ENCODE data around the gene STRIT1. TPM values are rescaled to one million over a fixed set of nuclear protein-coding genes. Genes with fewer than 3 reads are reported as not detected.

Gene STRIT1
- polyA plus RNA-seq, 3 donors = not detected

- Mint-ChIP-seq H3K27me3 (ENCODE audit: low read depth in 3 of 3) (no peaks in the 10 kb centered on the region), H3K9me3 (peaks cover 2 to 8% (median 5%) of the 10 kb centered on the region in 7 donors), H3K4me1 (no peaks in the 10 kb centered on the region), H3K27ac (no peak overlapping the region), H3K36me3 (no peaks in the 10 kb centered on the region), H3K4me3 (no peak overlapping the region)
- Histone ChIP-seq H3K36me3 (replicated peaks in 1 of 2; ENCODE audit: control insufficient read depth in 1 of 2, insufficient read depth in 2 of 2, low read length in 2 of 2) (no peaks in the 10 kb centered on the region), H3K9ac (ENCODE audit: insufficient read depth, low read length, poor library complexity, severe bottlenecking) (no peak overlapping the region), H3K4me2 (replicated peaks; ENCODE audit: extremely low read depth, low read length, poor library complexity, severe bottlenecking) (no peak overlapping the region), H3K4me1 (ENCODE audit: control insufficient read depth in 1 of 2, insufficient read depth in 2 of 2, low read length in 2 of 2) (no peaks in the 10 kb centered on the region), H3K27me3 (ENCODE audit: control insufficient read depth in 2 of 2, insufficient read depth in 2 of 2, low read length in 2 of 2) (no peaks in the 10 kb centered on the region), H3K4me3 (replicated peaks in 1 of 3; ENCODE audit: low read depth in 2 of 3, low read length in 3 of 3) (no peak overlapping the region), H3K79me2 (ENCODE audit: insufficient read depth, low read length) (no peaks in the 10 kb centered on the region), H4K20me1 (ENCODE audit: insufficient read depth, low read length) (no peaks in the 10 kb centered on the region), H2AFZ (ENCODE audit: insufficient read depth, low read depth, low read length, poor library complexity, severe bottlenecking) (no peak overlapping the region), H3K9me3 (replicated peaks in 1 of 2; ENCODE audit: control insufficient read depth in 1 of 2, insufficient read depth in 1 of 2, low read length in 2 of 2) (peaks cover 0 to 4% of the 10 kb centered on the region in 2 donors), H3K27ac (ENCODE audit: low read depth in 1 of 2, low read length in 2 of 2) (no peak overlapping the region)
- DNase-seq = no peak
- intact Hi-C loops (cut with micrococcal nuclease) = no loop called here
- no peak for TF ChIP-seq CTCF (IDR thresholded peaks at IDR 0.05)
- no CpG with 5 or more reads among the region's 2 CpGs for WGBS (ENCODE audit: insufficient coverage)
Measured at GRCh38 chr3:155302481-155302880, 9.0 kb upstream of the STRIT1 start.

- no peak overlapping the region for H3K27ac Mint-ChIP-seq
- no peaks in the 10 kb centered on the region for H3K4me1 Mint-ChIP-seq
- H2AFZ ChIP-seq (ENCODE audit: insufficient read depth, low read depth, low read length, poor library complexity, severe bottlenecking) = no peak overlapping the region
- DNase-seq = no peak
- no peak overlapping the region for H3K4me3 ChIP-seq (replicated peaks in 1 of 3; ENCODE audit: low read depth in 2 of 3, low read length in 3 of 3)
- no peak overlapping the region for H3K27ac ChIP-seq (ENCODE audit: low read depth in 1 of 2, low read length in 2 of 2)
- no peaks in the 10 kb centered on the region for H3K27me3 Mint-ChIP-seq (ENCODE audit: low read depth in 3 of 3)
- H3K79me2 ChIP-seq (ENCODE audit: insufficient read depth, low read length) = no peaks in the 10 kb centered on the region
- H3K9me3 Mint-ChIP-seq = peaks cover 4 to 19% (median 7%) of the 10 kb centered on the region in 7 donors
- no peak for TF ChIP-seq CTCF (IDR thresholded peaks at IDR 0.05)
- no peaks in the 10 kb centered on the region for H4K20me1 ChIP-seq (ENCODE audit: insufficient read depth, low read length)
- no peak overlapping the region for H3K4me3 Mint-ChIP-seq
- H3K27me3 ChIP-seq (ENCODE audit: control insufficient read depth in 2 of 2, insufficient read depth in 2 of 2, low read length in 2 of 2) = no peaks in the 10 kb centered on the region
- H3K36me3 Mint-ChIP-seq = no peaks in the 10 kb centered on the region
- intact Hi-C loops (cut with micrococcal nuclease) = no loop called here
- H3K4me1 ChIP-seq (ENCODE audit: control insufficient read depth in 1 of 2, insufficient read depth in 2 of 2, low read length in 2 of 2) = no peaks in the 10 kb centered on the region
- H3K4me2 ChIP-seq (replicated peaks; ENCODE audit: extremely low read depth, low read length, poor library complexity, severe bottlenecking) = no peak overlapping the region
- no peak overlapping the region for H3K9ac ChIP-seq (ENCODE audit: insufficient read depth, low read length, poor library complexity, severe bottlenecking)
- peaks cover 5 to 7% of the 10 kb centered on the region in 2 donors for H3K9me3 ChIP-seq (replicated peaks in 1 of 2; ENCODE audit: control insufficient read depth in 1 of 2, insufficient read depth in 1 of 2, low read length in 2 of 2)
- no peaks in the 10 kb centered on the region for H3K36me3 ChIP-seq (replicated peaks in 1 of 2; ENCODE audit: control insufficient read depth in 1 of 2, insufficient read depth in 2 of 2, low read length in 2 of 2)
Measured at GRCh38 chr3:155297100-155297499, 3.6 kb upstream of the STRIT1 start.

Data from CD14-positive monocyte (primary cell).